RWPE2 (cell line): Measurements from ENCODE around the gene DGCR2.

Source experiments
- ATAC-seq: fragments of 200-7000 bp; cut with Tn5 transposase; 3 replicates; pipeline ENCODE4 v1.9.1; 2021; ENCODE audit warnings: low read depth
- DNase-seq: peaks from one replicate; pipeline ENCODE4 v3.0.0-alpha.2; 2020; ENCODE audit warnings: low spot score
- H3K27ac ChIP-seq: fragments of 450-650 bp; 2 replicates; pipeline ENCODE4 v1.5.1; 2017; ENCODE audit warnings: mild to moderate bottlenecking; ENCODE audit not compliant: poor library complexity, severe bottlenecking
- H3K27me3 ChIP-seq: fragments of 250-450 bp; sonication (Bioruptor Pico); 2 replicates; pipeline ENCODE4 v1.5.1; 2021; ENCODE audit warnings: mild to moderate bottlenecking, moderate library complexity; ENCODE audit not compliant: insufficient read depth, poor library complexity, severe bottlenecking
- H3K36me3 ChIP-seq: fragments of 250-450 bp; sonication (Bioruptor Pico); 2 replicates; pipeline ENCODE4 v1.5.1; 2020; ENCODE audit warnings: low read depth, mild to moderate bottlenecking, moderate library complexity
- H3K4me1 ChIP-seq: fragments of 250-450 bp; sonication (Bioruptor Pico); 2 replicates; pipeline ENCODE4 v1.5.1; 2021; ENCODE audit warnings: mild to moderate bottlenecking, moderate library complexity; ENCODE audit not compliant: insufficient read depth, poor library complexity, severe bottlenecking
- H3K4me3 ChIP-seq: fragments of 250-450 bp; sonication (Bioruptor Pico); 2 replicates; pipeline ENCODE4 v1.5.1; 2021; ENCODE audit warnings: mild to moderate bottlenecking, moderate library complexity; ENCODE audit not compliant: severe bottlenecking
- H3K9me3 ChIP-seq: fragments of 250-450 bp; sonication (Bioruptor Pico); 2 replicates; pipeline ENCODE4 v1.5.1; 2021; ENCODE audit warnings: mild to moderate bottlenecking, moderate library complexity; ENCODE audit not compliant: severe bottlenecking
- CTCF ChIP-seq: fragments of 450-650 bp; IDR thresholded peaks from one replicate; pipeline ENCODE4 v1.5.1; 2017; ENCODE audit warnings: mild to moderate bottlenecking, moderate library complexity; ENCODE audit not compliant: poor library complexity, severe bottlenecking

Gene DGCR2

GRCh38 chr22:19090586-19091127, 31.6 kb downstream of the DGCR2 start:
- Histone ChIP-seq H3K27ac (no peak overlapping the region), H3K4me1 (peaks cover 15% of the 10 kb centered on the region), H3K4me3 (no peak overlapping the region), H3K36me3 (peaks cover 24% of the 10 kb centered on the region), H3K27me3 (no peaks in the 10 kb centered on the region), H3K9me3 (no peaks in the 10 kb centered on the region)
- DNase-seq (no peak), ATAC-seq (no peak)
- no peak for TF ChIP-seq CTCF

- Histone ChIP-seq H3K4me3 (no peak overlapping the region), H3K27me3 (no peaks in the 10 kb centered on the region), H3K36me3 (peaks cover 24% of the 10 kb centered on the region), H3K9me3 (no peaks in the 10 kb centered on the region), H3K27ac (no peak overlapping the region), H3K4me1 (peaks cover 15% of the 10 kb centered on the region)
- ATAC-seq, result no peak
- no peak for TF ChIP-seq CTCF
- DNase-seq, result no peak
Measured at GRCh38 chr22:19090183-19090582, 32.0 kb downstream of the DGCR2 start.

- Histone ChIP-seq H3K9me3 (no peaks in the 10 kb centered on the region), H3K27ac (no peak overlapping the region), H3K4me1 (peaks cover 15% of the 10 kb centered on the region), H3K27me3 (no peaks in the 10 kb centered on the region), H3K4me3 (no peak overlapping the region), H3K36me3 (peaks cover 24% of the 10 kb centered on the region)
- TF ChIP-seq CTCF, result no peak
- ATAC-seq, result no peak
- DNase-seq, result no peak
Measured at GRCh38 chr22:19088866-19089595, 33.2 kb downstream of the DGCR2 start.

- Histone ChIP-seq H3K9me3 (no peaks in the 10 kb centered on the region), H3K36me3 (peaks cover 20% of the 10 kb centered on the region), H3K27ac (peak overlapping the region; percentile 33), H3K4me1 (peaks cover 15% of the 10 kb centered on the region), H3K4me3 (no peak overlapping the region), H3K27me3 (no peaks in the 10 kb centered on the region)
- no peak for TF ChIP-seq CTCF
- no peak for DNase-seq
- ATAC-seq, result peak; percentile 49; the same call in 1 of the 3 replicates
Measured at GRCh38 chr22:19086896-19087295, 35.3 kb downstream of the DGCR2 start.

GRCh38 chr22:19086417-19086816, 35.8 kb downstream of the DGCR2 start:
- H3K27ac ChIP-seq, result peak overlapping the region; percentile 33
- no peak overlapping the region for H3K4me3 ChIP-seq
- no peaks in the 10 kb centered on the region for H3K9me3 ChIP-seq
- no peak for DNase-seq
- ATAC-seq, result no peak
- H3K27me3 ChIP-seq, result no peaks in the 10 kb centered on the region
- peaks cover 15% of the 10 kb centered on the region for H3K4me1 ChIP-seq
- TF ChIP-seq CTCF, result no peak
- H3K36me3 ChIP-seq, result peaks cover 24% of the 10 kb centered on the region
